Esophagus squamous epithelium (tissue), 5 donors: ENCODE results near the gene PPP2R2C. TPM values are rescaled to one million over a fixed set of nuclear protein-coding genes. Genes with fewer than 3 reads are reported as not detected.

Experiments
- DNase-seq: peaks from one replicate; lab custom pipeline; 2025; lab: John Stamatoyannopoulos, UW
- H3K27ac ChIP-seq, 4 donors: fragments of 200-600 bp; sonication (generic); one replicate each; pipeline ENCODE4 v1.5.1; 2016 to 2019; ENCODE audit warnings: mild to moderate bottlenecking in 1 of 4
- H3K27me3 ChIP-seq, 4 donors: fragments of 200-600 bp; sonication (generic); 1 replicate in 3 of 4; 2 replicates in 1 of 4; pipeline versions ENCODE4 v1.5.1 to v1.6.0; 2017 to 2021; ENCODE audit warnings: antibody characterized with exemption in 1 of 4
- H3K36me3 ChIP-seq, 3 donors: fragments of 200-600 bp; sonication (generic); one replicate each; pipeline ENCODE4 v1.5.1; 2016 to 2019
- H3K4me1 ChIP-seq, 3 donors: fragments of 200-600 bp; sonication (generic); one replicate each; pipeline ENCODE4 v1.5.1; 2017 to 2019
- H3K4me3 ChIP-seq, 4 donors: fragments of 200-600 bp; sonication (generic); 1 replicate in 3 of 4; 2 replicates in 1 of 4; pipeline ENCODE4 v1.5.1; 2016 to 2019; ENCODE audit warnings: mild to moderate bottlenecking in 2 of 4, moderate library complexity in 1 of 4
- H3K9me3 ChIP-seq, 3 donors: fragments of 200-600 bp; sonication (generic); one replicate each; pipeline ENCODE4 v1.5.1; 2016 to 2019
- CTCF ChIP-seq, 6 experiments: fragments of 450-650 bp in 4 of 6; fragments of 200-600 bp in 2 of 6; sonication (generic) in 2 of 6; IDR thresholded peaks; one replicate each; pipeline ENCODE4 v1.5.1; 2016 to 2019; ENCODE audit warnings: antibody characterized with exemption in 6 of 6, mild to moderate bottlenecking in 4 of 6, moderate library complexity in 4 of 6
- POLR2A ChIP-seq, 4 donors: fragments of 450-650 bp; IDR thresholded peaks; one replicate each; pipeline ENCODE4 v1.6.1; 2017; ENCODE audit warnings: antibody characterized with exemption in 4 of 4, mild to moderate bottlenecking in 4 of 4, moderate library complexity in 3 of 4
- WGBS, 2 donors: methylation state at CpG; one replicate each; pipeline ENCODE4 v1.1.5; 2018; 5-methylcytosine and 5-hydroxymethylcytosine counted together
- intact Hi-C: fragments of 100-400 bp; cut with DNase I; formaldehyde crosslinking; loops from one replicate; pipeline ENCODE4 v1.15.0; 2022
- total RNA-seq, 4 donors: library from RNA; depleted of rRNA; stranded (reverse); fragments of >200 nt; gene quantifications; one replicate each; pipeline ENCODE4 v1.1.0, GENCODE V29; 2016
- donor health status: DM: yes; HTN: yes; CAD: no.

Gene PPP2R2C
- total RNA-seq, 4 donors from 2014 or later: 26.9 to 76.3 (median 53.7) TPM

DNA sequence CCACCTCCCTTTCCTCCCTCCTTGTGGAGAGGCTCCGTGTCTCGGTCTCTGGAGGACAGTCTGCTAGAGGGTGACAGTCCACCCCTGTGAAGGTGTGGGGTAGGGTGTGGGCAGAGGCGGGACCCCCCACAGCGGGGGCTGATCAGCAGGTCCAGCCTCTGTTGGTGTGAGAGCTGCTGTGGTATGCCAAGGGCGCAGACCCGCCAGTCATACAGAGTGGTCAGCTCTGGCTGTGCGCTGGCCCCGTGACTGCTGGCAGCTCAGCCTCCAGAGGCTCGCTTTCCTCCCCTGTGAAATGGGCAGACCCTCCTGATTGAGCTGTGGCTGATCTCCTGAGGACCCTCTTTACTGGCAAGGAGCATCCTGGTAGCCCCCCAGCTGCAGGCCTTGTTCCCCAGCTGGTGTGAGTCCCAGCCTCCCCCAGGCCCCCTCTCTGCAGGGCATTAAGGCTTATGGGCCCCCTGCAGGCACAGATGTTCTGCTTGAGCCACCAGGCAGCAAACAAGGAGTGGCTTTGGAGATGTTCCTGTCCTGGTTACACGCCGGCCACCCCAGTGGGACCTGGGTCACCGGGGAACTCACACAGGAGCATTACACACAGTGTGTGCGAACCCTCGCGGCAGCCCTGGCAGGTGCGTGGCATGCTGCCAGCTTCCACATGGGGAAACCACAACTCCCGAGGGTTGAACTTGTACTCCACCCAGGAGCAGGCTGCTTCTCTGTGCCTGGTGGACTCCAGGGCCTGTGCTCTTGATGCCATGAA lies 76.8 kb downstream of the PPP2R2C start:
- intact Hi-C loops: no loop called here
- TF ChIP-seq POLR2A (IDR thresholded peaks at IDR 0.05) (no peak), CTCF (IDR thresholded peaks at IDR 0.05) (no peak)
- WGBS, 2 donors: 10 to 86% methylated on average over 2 to 3 of the region's 17 CpGs
- H3K4me3 ChIP-seq: no peak overlapping the region
- H3K27me3 ChIP-seq: peaks cover 0 to 41% (median 0%) of the 10 kb centered on the region in 4 donors
- H3K36me3 ChIP-seq: no peaks in the 10 kb centered on the region
- peaks cover 0 to 53% (median 17%) of the 10 kb centered on the region in 3 donors for H3K4me1 ChIP-seq
- H3K9me3 ChIP-seq: no peaks in the 10 kb centered on the region
- no peak for DNase-seq
- no peak overlapping the region for H3K27ac ChIP-seq

DNA sequence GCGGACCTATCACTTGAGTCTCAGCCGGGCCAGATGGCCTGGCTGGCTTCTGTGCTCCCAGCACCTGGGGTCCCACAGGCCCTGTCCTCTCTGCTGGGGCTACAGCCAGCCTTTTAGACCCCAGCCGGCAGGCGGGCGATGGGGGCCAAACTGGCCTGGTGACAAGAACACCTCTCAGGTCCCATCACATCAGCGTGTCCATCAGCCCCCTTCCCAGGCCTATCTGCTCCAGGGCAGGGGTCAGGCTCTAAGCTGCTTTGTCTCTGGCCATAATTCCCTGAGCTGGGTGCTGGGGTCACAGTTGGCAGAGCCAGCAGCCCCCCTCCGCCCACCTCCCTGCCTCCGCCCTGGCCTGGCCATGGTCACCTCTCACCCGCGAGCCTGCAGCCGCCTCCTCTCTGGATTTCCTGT lies 77.7 kb downstream of the PPP2R2C start:
- 89 to 91% methylated on average over 3 to 6 of the region's 11 CpGs for WGBS, 2 donors
- peaks cover 0 to 61% (median 17%) of the 10 kb centered on the region in 3 donors for H3K4me1 ChIP-seq
- DNase-seq: no peak
- TF ChIP-seq POLR2A (IDR thresholded peaks at IDR 0.05) (no peak), CTCF (IDR thresholded peaks at IDR 0.05) (no peak)
- no peak overlapping the region for H3K4me3 ChIP-seq
- H3K36me3 ChIP-seq: no peaks in the 10 kb centered on the region
- peak overlapping the region in 1 of 4 donors; percentile 88 for H3K27ac ChIP-seq
- peaks cover 0 to 37% (median 0%) of the 10 kb centered on the region in 4 donors for H3K27me3 ChIP-seq
- H3K9me3 ChIP-seq: no peaks in the 10 kb centered on the region
- intact Hi-C loops: no loop called here

- no peak for DNase-seq
- no peaks in the 10 kb centered on the region for H3K9me3 ChIP-seq
- no peaks in the 10 kb centered on the region for H3K36me3 ChIP-seq
- peaks cover 0 to 41% (median 0%) of the 10 kb centered on the region in 4 donors for H3K27me3 ChIP-seq
- peaks cover 0 to 61% (median 17%) of the 10 kb centered on the region in 3 donors for H3K4me1 ChIP-seq
- 52 to 63% methylated on average over 5 to 6 of the region's 16 CpGs for WGBS, 2 donors
- peak overlapping the region in 3 of 4 donors; percentile 76 to 92 (median 88) for H3K27ac ChIP-seq
- TF ChIP-seq POLR2A (IDR thresholded peaks at IDR 0.05) (no peak), CTCF (IDR thresholded peaks at IDR 0.05) (no peak)
- H3K4me3 ChIP-seq: no peak overlapping the region
- intact Hi-C loops: no loop called here
Observed at GRCh38 chr4:6393544-6394475, 78.6 kb downstream of the PPP2R2C start.

- Histone ChIP-seq H3K27ac (peak overlapping the region in 3 of 4 donors; percentile 76 to 92 (median 88)), H3K4me3 (no peak overlapping the region), H3K4me1 (peaks cover 0 to 61% (median 17%) of the 10 kb centered on the region in 3 donors), H3K36me3 (no peaks in the 10 kb centered on the region), H3K27me3 (peaks cover 0 to 39% (median 0%) of the 10 kb centered on the region in 4 donors), H3K9me3 (no peaks in the 10 kb centered on the region)
- TF ChIP-seq CTCF (IDR thresholded peaks at IDR 0.05): no peak
- TF ChIP-seq POLR2A (IDR thresholded peaks at IDR 0.05): no peak
- WGBS, 2 donors: 56 to 90% methylated on average over 5 to 6 of the region's 6 CpGs
- intact Hi-C loops: no loop called here
- no peak for DNase-seq
Observed at GRCh38 chr4:6393066-6393465, 79.3 kb downstream of the PPP2R2C start.
